Measurements from ENCODE around the gene PSMA6. TPM values are rescaled to one million over a fixed set of nuclear protein-coding genes. Genes with fewer than 3 reads are reported as not detected.
"Not testable (repeated sequence)": the region's sequence is repeated elsewhere in the genome, so short reads cannot be mapped to it uniquely, and the experiment has no call there.

The PSMA6 gene
- total RNA-seq, 1 donor from 2014 or later = 225 TPM

DNA sequence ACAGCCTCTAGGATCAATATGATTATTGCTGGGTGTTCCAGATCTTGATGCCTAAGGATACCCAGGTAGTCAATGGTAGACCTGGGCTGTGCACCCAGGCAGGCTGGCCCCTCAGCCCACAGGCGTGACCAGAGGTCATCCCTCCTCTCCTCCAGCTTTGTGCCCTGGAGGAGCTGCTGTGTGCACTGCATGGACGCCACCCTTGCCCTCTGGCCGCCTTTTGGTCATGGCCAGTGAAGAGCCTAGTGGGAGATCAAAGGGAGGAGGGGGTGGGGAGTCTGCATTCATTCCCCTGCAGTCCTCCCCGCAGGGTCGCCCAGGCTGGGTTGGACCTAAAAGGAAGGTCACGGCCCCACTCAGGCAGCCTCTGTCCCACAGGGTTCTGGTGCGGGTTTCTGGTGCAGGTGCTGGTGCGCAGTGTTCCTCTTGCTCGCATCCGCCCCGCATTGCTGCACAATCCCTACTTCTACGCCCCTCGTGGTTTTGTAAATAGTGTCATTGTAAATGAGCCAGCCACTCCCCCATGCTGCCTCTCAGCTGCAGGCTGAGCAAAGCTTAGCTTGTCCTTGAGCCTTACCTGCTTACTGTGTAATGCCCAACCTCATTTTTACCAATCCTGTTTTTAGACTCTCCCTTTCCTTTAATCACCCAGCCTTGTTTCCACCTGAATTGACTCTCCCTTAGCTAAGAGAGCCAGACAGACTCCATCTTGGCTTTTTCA is 55.3 kb downstream of the PSMA6 start:
- Histone ChIP-seq H3K4me1 (ENCODE audit: insufficient read depth, low read length) (no peaks in the 10 kb centered on the region), H3K27ac (ENCODE audit: low read depth, low read length) (no peak overlapping the region), H3K79me2 (ENCODE audit: insufficient read depth, low read length) (no peaks in the 10 kb centered on the region), H3K4me2 (ENCODE audit: low read length) (no peak overlapping the region), H3K9ac (ENCODE audit: low read length) (no peak overlapping the region), H3K36me3 (ENCODE audit: insufficient read depth, low read length) (no peaks in the 10 kb centered on the region), H4K20me1 (ENCODE audit: insufficient read depth, low read length) (no peaks in the 10 kb centered on the region), H3K9me3 (ENCODE audit: insufficient read depth, low read depth, low read length) (no peaks in the 10 kb centered on the region), H3K27me3 (ENCODE audit: insufficient read depth, low read length) (no peaks in the 10 kb centered on the region), H2AFZ (ENCODE audit: low read depth, low read length) (peak overlapping the region; percentile 42), H3K4me3 (ENCODE audit: insufficient read depth, low read depth, low read length) (no peak overlapping the region)
- TF ChIP-seq, protein P1, sequence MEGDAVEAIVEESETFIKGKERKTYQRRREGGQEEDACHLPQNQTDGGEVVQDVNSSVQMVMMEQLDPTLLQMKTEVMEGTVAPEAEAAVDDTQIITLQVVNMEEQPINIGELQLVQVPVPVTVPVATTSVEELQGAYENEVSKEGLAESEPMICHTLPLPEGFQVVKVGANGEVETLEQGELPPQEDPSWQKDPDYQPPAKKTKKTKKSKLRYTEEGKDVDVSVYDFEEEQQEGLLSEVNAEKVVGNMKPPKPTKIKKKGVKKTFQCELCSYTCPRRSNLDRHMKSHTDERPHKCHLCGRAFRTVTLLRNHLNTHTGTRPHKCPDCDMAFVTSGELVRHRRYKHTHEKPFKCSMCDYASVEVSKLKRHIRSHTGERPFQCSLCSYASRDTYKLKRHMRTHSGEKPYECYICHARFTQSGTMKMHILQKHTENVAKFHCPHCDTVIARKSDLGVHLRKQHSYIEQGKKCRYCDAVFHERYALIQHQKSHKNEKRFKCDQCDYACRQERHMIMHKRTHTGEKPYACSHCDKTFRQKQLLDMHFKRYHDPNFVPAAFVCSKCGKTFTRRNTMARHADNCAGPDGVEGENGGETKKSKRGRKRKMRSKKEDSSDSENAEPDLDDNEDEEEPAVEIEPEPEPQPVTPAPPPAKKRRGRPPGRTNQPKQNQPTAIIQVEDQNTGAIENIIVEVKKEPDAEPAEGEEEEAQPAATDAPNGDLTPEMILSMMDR (IDR thresholded peaks at IDR 0.05; ENCODE audit: insufficient read depth, low read depth, low read length) = no peak
- TF ChIP-seq EZH2 (IDR thresholded peaks at IDR 0.05; ENCODE audit: insufficient read depth, low read length) = no peak
- Mint-ChIP-seq H3K27ac (ENCODE audit: unreplicated experiment) (no peak overlapping the region), H3K36me3 (ENCODE audit: low read depth, unreplicated experiment) (no peaks in the 10 kb centered on the region), H3K27me3 (ENCODE audit: low read depth, unreplicated experiment) (peaks cover 8% of the 10 kb centered on the region), H3K4me3 (ENCODE audit: unreplicated experiment) (no peak overlapping the region), H3K4me1 (ENCODE audit: low read depth, unreplicated experiment) (peaks cover 8% of the 10 kb centered on the region), H3K9me3 (ENCODE audit: unreplicated experiment) (no peaks in the 10 kb centered on the region)
- no peak for FAIRE-seq
- DNase-seq (ENCODE audit: low read depth) = no peak

DNA sequence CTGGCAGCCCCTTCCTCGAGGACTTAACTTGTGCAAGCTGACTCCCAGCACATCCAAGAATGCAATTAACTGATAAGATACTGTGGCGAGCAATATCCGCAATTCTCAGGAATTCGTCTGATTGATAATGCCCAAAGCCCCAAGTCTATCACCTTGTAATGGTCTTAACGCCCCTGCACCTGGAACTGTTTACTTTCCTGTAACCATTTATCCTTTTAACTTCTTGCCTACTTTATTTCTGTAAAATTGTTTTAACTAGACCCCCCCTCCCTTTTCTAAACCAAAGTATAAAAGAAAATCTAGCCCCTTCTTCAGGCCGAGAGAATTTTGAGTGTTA is 55.8 kb downstream of the PSMA6 start:
- H3K36me3 ChIP-seq (ENCODE audit: insufficient read depth, low read length); H3K4me2 ChIP-seq (ENCODE audit: low read length); H4K20me1 ChIP-seq (ENCODE audit: insufficient read depth, low read length); H3K4me3 Mint-ChIP-seq (ENCODE audit: unreplicated experiment); H3K36me3 Mint-ChIP-seq (ENCODE audit: low read depth, unreplicated experiment); H3K9me3 ChIP-seq (ENCODE audit: insufficient read depth, low read depth, low read length); H3K79me2 ChIP-seq (ENCODE audit: insufficient read depth, low read length); DNase-seq (ENCODE audit: low read depth); H3K27me3 ChIP-seq (ENCODE audit: insufficient read depth, low read length); H2AFZ ChIP-seq (ENCODE audit: low read depth, low read length); H3K27me3 Mint-ChIP-seq (ENCODE audit: low read depth, unreplicated experiment); H3K4me1 ChIP-seq (ENCODE audit: insufficient read depth, low read length); H3K9ac ChIP-seq (ENCODE audit: low read length); H3K4me3 ChIP-seq (ENCODE audit: insufficient read depth, low read depth, low read length); H3K4me1 Mint-ChIP-seq (ENCODE audit: low read depth, unreplicated experiment); H3K9me3 Mint-ChIP-seq (ENCODE audit: unreplicated experiment); H3K27ac Mint-ChIP-seq (ENCODE audit: unreplicated experiment); FAIRE-seq; H3K27ac ChIP-seq (ENCODE audit: low read depth, low read length): not testable (repeated sequence)

DNA sequence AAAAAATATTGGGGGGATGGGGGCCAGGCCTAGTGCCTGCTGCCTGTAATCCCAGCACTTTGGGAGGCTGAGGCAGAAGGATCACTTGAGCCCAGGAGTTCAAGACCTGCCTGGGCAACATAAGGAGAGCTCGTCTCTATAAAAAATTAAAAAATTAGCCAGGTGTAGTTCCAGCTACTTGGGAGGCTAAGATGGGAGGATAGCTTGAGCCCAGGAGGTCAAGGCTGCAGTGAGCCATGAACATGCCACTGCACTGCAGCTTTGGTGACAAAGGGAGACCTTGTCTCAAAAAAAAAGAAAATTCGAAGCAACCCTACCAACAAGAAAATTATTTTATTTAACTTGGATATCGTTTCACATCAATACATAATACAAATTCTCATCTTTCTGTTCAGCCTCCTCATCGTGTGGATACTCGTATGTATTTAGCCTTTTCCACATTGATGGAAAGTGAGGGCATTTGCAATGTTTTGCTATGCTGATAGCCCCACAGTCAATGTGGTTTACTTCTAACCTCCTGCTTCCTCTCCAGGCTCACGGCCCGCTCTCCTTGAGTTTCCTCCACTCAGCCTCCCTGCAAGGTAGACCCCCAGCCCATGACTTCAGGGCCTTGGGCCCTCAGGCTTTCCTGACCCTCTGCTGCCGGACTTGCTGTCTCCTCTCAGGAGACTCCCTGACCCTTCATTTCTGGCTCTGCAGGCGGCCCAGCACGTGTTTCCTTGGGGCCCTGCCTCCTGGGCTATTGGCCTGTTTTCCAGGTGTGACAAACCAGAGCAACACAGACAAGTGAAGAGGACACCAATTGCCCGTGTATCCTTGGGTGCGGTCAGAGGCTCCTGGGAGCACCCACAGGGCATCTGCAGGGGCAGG is 57.5 kb downstream of the PSMA6 start:
- H3K27me3 Mint-ChIP-seq (ENCODE audit: low read depth, unreplicated experiment) = peaks cover 5% of the 10 kb centered on the region
- no peak overlapping the region for H3K27ac ChIP-seq (ENCODE audit: low read depth, low read length)
- no peak overlapping the region for H3K4me3 Mint-ChIP-seq (ENCODE audit: unreplicated experiment)
- FAIRE-seq = no peak
- H2AFZ ChIP-seq (ENCODE audit: low read depth, low read length) = no peak overlapping the region
- no peaks in the 10 kb centered on the region for H3K4me1 ChIP-seq (ENCODE audit: insufficient read depth, low read length)
- no peaks in the 10 kb centered on the region for H3K27me3 ChIP-seq (ENCODE audit: insufficient read depth, low read length)
- no peaks in the 10 kb centered on the region for H4K20me1 ChIP-seq (ENCODE audit: insufficient read depth, low read length)
- no peak overlapping the region for H3K9ac ChIP-seq (ENCODE audit: low read length)
- no peaks in the 10 kb centered on the region for H3K36me3 ChIP-seq (ENCODE audit: insufficient read depth, low read length)
- no peaks in the 10 kb centered on the region for H3K36me3 Mint-ChIP-seq (ENCODE audit: low read depth, unreplicated experiment)
- H3K27ac Mint-ChIP-seq (ENCODE audit: unreplicated experiment) = no peak overlapping the region
- no peaks in the 10 kb centered on the region for H3K9me3 ChIP-seq (ENCODE audit: insufficient read depth, low read depth, low read length)
- H3K4me2 ChIP-seq (ENCODE audit: low read length) = no peak overlapping the region
- no peaks in the 10 kb centered on the region for H3K9me3 Mint-ChIP-seq (ENCODE audit: unreplicated experiment)
- TF ChIP-seq, protein P1 (IDR thresholded peaks at IDR 0.05; ENCODE audit: insufficient read depth, low read depth, low read length) = no peak
- no peak for TF ChIP-seq EZH2 (IDR thresholded peaks at IDR 0.05; ENCODE audit: insufficient read depth, low read length)
- H3K79me2 ChIP-seq (ENCODE audit: insufficient read depth, low read length) = no peaks in the 10 kb centered on the region
- DNase-seq (ENCODE audit: low read depth) = no peak
- peaks cover 11% of the 10 kb centered on the region for H3K4me1 Mint-ChIP-seq (ENCODE audit: low read depth, unreplicated experiment)
- no peak overlapping the region for H3K4me3 ChIP-seq (ENCODE audit: insufficient read depth, low read depth, low read length)
